Measurements from ENCODE around the gene AKR1B1. TPM values are rescaled to one million over a fixed set of nuclear protein-coding genes. Genes with fewer than 3 reads are reported as not detected.
A peak's percentile ranks its signal among the peaks of the same experiment; 100 is the strongest.

AKR1B1 gene
- polyA plus RNA-seq, 2 of the 4 experiments (the other 2 are of a cell fraction) = 1,636 to 6,205 TPM

- ATAC-seq (no peak), FAIRE-seq (no peak), DNase-seq (ENCODE audit: low read depth in 1 of 2, low spot score in 1 of 2) (no peak)
- peaks cover 52% of the 10 kb centered on the region for H3K4me1 ChIP-seq
- H3K9me3 ChIP-seq = 0 out of 3 replicates have a peak, but pooled peaks cover 5% of the 10 kb centered on the region
- POLR2A ChIA-PET = no interaction called here
- H3K4me3 ChIP-seq = no peak overlapping the region
- TF ChIP-seq TP53 (CRISPR knock-in tag; IDR thresholded peaks at IDR 0.05) (no peak), JUN (IDR thresholded peaks at IDR 0.05) (peak in 1 of 2 experiments; percentile 3; a peak in 1 of 5 replicates), ATOH8 (CRISPR knock-in tag; IDR thresholded peaks at IDR 0.05; ENCODE audit: low read depth) (no peak)
- H3K27ac ChIP-seq = peak overlapping the region; percentile 44 to 70
- CTCF ChIA-PET = interaction anchor here (0.9 to 11.8 kb wide), 12 partner anchors 8 to 72 kb away, joined by 3 to 199 read pairs (median 4); partner anchors contain the start of gene AKR1B1
- peak overlapping the region; percentile 34; the same call in 2 of the 3 replicates for H3K4me2 ChIP-seq
Measured at GRCh38 chr7:134482858-134483257, 24.0 kb upstream of the AKR1B1 start.

- 79% methylated on average over 3 of the region's 3 CpGs for WGBS (ENCODE audit: missing lambda C conversion rate)
- H3K4me1 ChIP-seq = peaks cover 55% of the 10 kb centered on the region
- H3K4me3 ChIP-seq = no peak overlapping the region
- ChIA-PET POLR2A (interaction anchor here (1.1 to 2.7 kb wide), 5 partner anchors 10 to 49 kb away, joined by 3 to 24 read pairs (median 4); partner anchors contain the start of gene AKR1B1), CTCF (interaction anchor here (0.6 to 11.8 kb wide), 14 partner anchors 10 to 153 kb away, joined by 3 to 199 read pairs (median 22); partner anchors contain the start of gene AKR1B1)
- H3K4me2 ChIP-seq = peak overlapping the region; percentile 68
- 0 out of 3 replicates have a peak, but pooled peaks cover 5% of the 10 kb centered on the region for H3K9me3 ChIP-seq
- FAIRE-seq (no peak), ATAC-seq (no peak), DNase-seq (ENCODE audit: low read depth in 1 of 2, low spot score in 1 of 2) (no peak)
- TF ChIP-seq REST (IDR thresholded peaks at IDR 0.05) (no peak), HDAC2 (IDR thresholded peaks at IDR 0.05) (no peak), RFX5 (IDR thresholded peaks at IDR 0.05) (no peak), JUN (IDR thresholded peaks at IDR 0.05) (0 out of 5 replicates have a peak, but pooled peaks of 1 of the 2 experiments have one; percentile 1), TFCP2L1 (CRISPR knock-in tag; IDR thresholded peaks at IDR 0.05) (no peak), ZC3H11A (IDR thresholded peaks at IDR 0.05) (no peak)
- peak overlapping the region; percentile 62 to 67 for H3K27ac ChIP-seq
Measured at GRCh38 chr7:134481167-134481566, 22.3 kb upstream of the AKR1B1 start.

- POLR2A ChIA-PET = interaction anchor here (0.7 to 2.7 kb wide), 6 partner anchors 10 to 164 kb away, joined by 3 to 24 read pairs (median 4); partner anchors contain the start of genes AKR1B1 and SLC35B4
- peak; percentile 10 for TF ChIP-seq ZFP36 (IDR thresholded peaks at IDR 0.05; ENCODE audit: borderline replicate concordance, partially characterized antibody)
- no peak for TF ChIP-seq EHF (CRISPR knock-in tag; IDR thresholded peaks at IDR 0.05)
- no peak for TF ChIP-seq NR3C1 (IDR thresholded peaks at IDR 0.05)
- no peak for TF ChIP-seq CBX2 (IDR thresholded peaks at IDR 0.05; ENCODE audit: borderline replicate concordance, low read depth)
- no peak for TF ChIP-seq USF2 (IDR thresholded peaks at IDR 0.05)
- TF ChIP-seq GATA3 (IDR thresholded peaks at IDR 0.05; ENCODE audit: borderline replicate concordance) = peak; percentile 52; the same call in 1 of the 2 replicates
- TF ChIP-seq CTCF (IDR thresholded peaks at IDR 0.05) = no peak
- TF ChIP-seq ZC3H11A (IDR thresholded peaks at IDR 0.05) = no peak
- TF ChIP-seq EHMT2 (IDR thresholded peaks at IDR 0.05; ENCODE audit: low read depth) = no peak
- TF ChIP-seq FOXS1 (CRISPR knock-in tag; IDR thresholded peaks at IDR 0.05) = no peak
- TF ChIP-seq RCOR1 (IDR thresholded peaks at IDR 0.05; ENCODE audit: low read depth, low read length) = no peak
- no peak for TF ChIP-seq HDAC2 (IDR thresholded peaks at IDR 0.05)
- no peak for TF ChIP-seq E2F6 (IDR thresholded peaks at IDR 0.05; ENCODE audit: borderline replicate concordance, low read depth)
- no peak for TF ChIP-seq BHLHE40 (IDR thresholded peaks at IDR 0.05; ENCODE audit: low read depth, low read length)
- 0 out of 4 replicates have a peak, but pooled peaks of 1 of the 2 experiments have one; percentile 13 for TF ChIP-seq CEBPB (IDR thresholded peaks at IDR 0.05)
- TF ChIP-seq RARB (CRISPR knock-in tag; IDR thresholded peaks at IDR 0.05) = no peak
- no peak for TF ChIP-seq ZNF302 (CRISPR knock-in tag; IDR thresholded peaks at IDR 0.05)
- TF ChIP-seq JUNB (IDR thresholded peaks at IDR 0.05) = peak; percentile 55; the same call in 1 of the 2 replicates
- peak; percentile 13 to 18; a peak in 1 of 5 replicates for TF ChIP-seq RAD21 (conservative IDR thresholded peaks at IDR 0.05 in 1 of 2, IDR thresholded peaks at IDR 0.05 in 1 of 2)
- no peak for TF ChIP-seq KDM1A (IDR thresholded peaks at IDR 0.05; ENCODE audit: low read depth)
- 0 out of 5 replicates have a peak, but pooled peaks have one; percentile 36 to 47 for TF ChIP-seq JUN (IDR thresholded peaks at IDR 0.05)
Measured at GRCh38 chr7:134480730-134481129, 21.8 kb upstream of the AKR1B1 start.

More at GRCh38 chr7:134480730-134481129, 21.8 kb upstream of the AKR1B1 start:
- peak overlapping the region; percentile 62 to 67 for H3K27ac ChIP-seq
- H3K4me1 ChIP-seq = peaks cover 60% of the 10 kb centered on the region
- DNase-seq (ENCODE audit: low read depth in 1 of 2, low spot score in 1 of 2) = peak; percentile 59 to 82
- H3K9me3 ChIP-seq = 0 out of 3 replicates have a peak, but pooled peaks cover 5% of the 10 kb centered on the region
- ATAC-seq = peak; percentile 83 to 86
- no peak overlapping the region for H3K4me3 ChIP-seq
- peak overlapping the region; percentile 68 for H3K4me2 ChIP-seq
- FAIRE-seq = peak; percentile 100
- CTCF ChIA-PET = interaction anchor here (0.6 to 11.8 kb wide), 19 partner anchors 10 to 486 kb away, joined by 3 to 199 read pairs (median 13); partner anchors contain the start of gene AKR1B1
- WGBS (ENCODE audit: missing lambda C conversion rate) = 5% methylated on average over 2 of the region's 2 CpGs

Data from A549 (cell line).